HL-60 (cell line): ENCODE data around the gene ATRNL1.

Experiments
- DNase-seq, 2 experiments: peaks; one replicate each; pipeline ENCODE4 v3.0.0-alpha.2; 2010 to 2020; ENCODE audit warnings: low read depth in 1 of 2, low spot score in 1 of 2
- H3K27ac ChIP-seq: fragments of 250-450 bp; sonication (Bioruptor Pico); replicated peaks from 2 replicates; pipeline ENCODE4 v1.5.1; 2020; ENCODE audit warnings: mild to moderate bottlenecking, moderate library complexity
- H3K27me3 ChIP-seq: fragments of 250-450 bp; sonication (Bioruptor Pico); 2 replicates; pipeline ENCODE4 v1.5.1; 2021; ENCODE audit warnings: mild to moderate bottlenecking, moderate library complexity; ENCODE audit not compliant: insufficient read depth, poor library complexity, severe bottlenecking
- H3K4me3 ChIP-seq: replicated peaks from 2 replicates; pipeline ENCODE4 v1.5.1; 2011; ENCODE audit warnings: mild to moderate bottlenecking, control low read depth, low read length; ENCODE audit not compliant: insufficient read depth
- GABPA ChIP-seq: IDR thresholded peaks from 2 replicates; pipeline ENCODE4 v1.6.1; 2012; ENCODE audit warnings: low read depth
- POLR2AphosphoS5 ChIP-seq: IDR thresholded peaks from 2 replicates; pipeline ENCODE4 v1.6.1; 2012; ENCODE audit warnings: low read depth
- REST ChIP-seq: IDR thresholded peaks from 2 replicates; pipeline ENCODE4 v1.6.1; 2012; ENCODE audit warnings: low read depth; ENCODE audit not compliant: insufficient replicate concordance
- SPI1 ChIP-seq: IDR thresholded peaks from 2 replicates; pipeline ENCODE4 v1.6.1; 2012; ENCODE audit warnings: low read depth, mild to moderate bottlenecking, borderline replicate concordance
- TF ChIP-seq, protein P1 (sequence below): IDR thresholded peaks from one replicate; pipeline ENCODE4 v1.5.1; 2011; ENCODE audit warnings: low read length, control low read depth, inconsistent platforms; ENCODE audit not compliant: insufficient read depth

ATRNL1 gene

GRCh38 chr10:115833119-115833518, 740.0 kb downstream of the ATRNL1 start:
- TF ChIP-seq SPI1 (no peak), POLR2AphosphoS5 (no peak), GABPA (no peak), REST (no peak)
- TF ChIP-seq, protein P1, sequence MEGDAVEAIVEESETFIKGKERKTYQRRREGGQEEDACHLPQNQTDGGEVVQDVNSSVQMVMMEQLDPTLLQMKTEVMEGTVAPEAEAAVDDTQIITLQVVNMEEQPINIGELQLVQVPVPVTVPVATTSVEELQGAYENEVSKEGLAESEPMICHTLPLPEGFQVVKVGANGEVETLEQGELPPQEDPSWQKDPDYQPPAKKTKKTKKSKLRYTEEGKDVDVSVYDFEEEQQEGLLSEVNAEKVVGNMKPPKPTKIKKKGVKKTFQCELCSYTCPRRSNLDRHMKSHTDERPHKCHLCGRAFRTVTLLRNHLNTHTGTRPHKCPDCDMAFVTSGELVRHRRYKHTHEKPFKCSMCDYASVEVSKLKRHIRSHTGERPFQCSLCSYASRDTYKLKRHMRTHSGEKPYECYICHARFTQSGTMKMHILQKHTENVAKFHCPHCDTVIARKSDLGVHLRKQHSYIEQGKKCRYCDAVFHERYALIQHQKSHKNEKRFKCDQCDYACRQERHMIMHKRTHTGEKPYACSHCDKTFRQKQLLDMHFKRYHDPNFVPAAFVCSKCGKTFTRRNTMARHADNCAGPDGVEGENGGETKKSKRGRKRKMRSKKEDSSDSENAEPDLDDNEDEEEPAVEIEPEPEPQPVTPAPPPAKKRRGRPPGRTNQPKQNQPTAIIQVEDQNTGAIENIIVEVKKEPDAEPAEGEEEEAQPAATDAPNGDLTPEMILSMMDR, result no peak
- no peak for DNase-seq
- Histone ChIP-seq H3K4me3 (no peak overlapping the region), H3K27ac (no peak overlapping the region), H3K27me3 (no peaks in the 10 kb centered on the region)

DNA sequence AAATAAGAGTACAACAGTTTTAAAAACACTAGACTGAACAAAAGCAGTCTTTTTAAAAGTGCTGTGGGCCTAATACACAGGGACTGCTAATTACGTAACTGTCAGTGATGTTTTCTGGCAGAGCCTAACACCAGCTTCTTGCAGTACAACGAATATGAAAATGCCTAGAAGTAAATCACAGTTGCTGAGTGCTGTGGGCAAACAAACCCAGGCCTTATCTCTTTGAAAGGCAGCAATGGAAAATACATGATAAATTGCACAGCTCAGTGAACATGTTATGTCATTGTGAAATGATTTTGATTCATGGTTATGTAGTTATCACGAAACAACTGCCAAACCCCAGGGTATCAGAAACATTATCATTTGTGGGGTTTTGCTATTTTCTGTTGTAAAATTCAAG, 751.4 kb downstream of the ATRNL1 start:
- Histone ChIP-seq H3K27ac (no peak overlapping the region), H3K27me3 (no peaks in the 10 kb centered on the region), H3K4me3 (no peak overlapping the region)
- no peak for DNase-seq
- no peak for TF ChIP-seq POLR2AphosphoS5
- TF ChIP-seq, protein P1, result no peak
- no peak for TF ChIP-seq REST
- TF ChIP-seq GABPA, result no peak
- no peak for TF ChIP-seq SPI1

DNA sequence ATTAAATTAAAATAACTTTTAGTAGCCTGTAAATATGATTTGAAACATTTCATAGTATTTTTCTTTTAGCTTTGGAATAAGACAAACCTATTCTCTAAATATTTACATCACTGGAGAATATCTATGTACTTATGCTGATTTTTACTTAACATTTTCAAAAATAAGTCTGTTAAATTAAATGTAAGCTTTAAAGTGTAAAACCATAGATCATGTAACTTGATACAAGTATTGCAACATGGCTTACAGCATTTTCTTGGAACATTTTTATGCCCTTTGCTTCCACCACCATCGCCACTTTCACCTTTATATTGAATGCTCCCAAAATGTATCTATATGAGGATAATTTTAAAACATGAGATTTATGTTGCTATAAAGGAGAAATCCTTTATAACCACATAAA, 752.8 kb downstream of the ATRNL1 start:
- H3K27ac ChIP-seq, result no peak overlapping the region
- no peak overlapping the region for H3K4me3 ChIP-seq
- no peak for DNase-seq
- TF ChIP-seq POLR2AphosphoS5, result no peak
- no peak for TF ChIP-seq SPI1
- TF ChIP-seq GABPA, result no peak
- TF ChIP-seq REST, result no peak
- TF ChIP-seq, protein P1, result no peak
- no peaks in the 10 kb centered on the region for H3K27me3 ChIP-seq
